Activated naive CD8-positive, alpha-beta T cell treated with anti-CD3 and anti-CD28 coated beads, Interleukin-2, amount 10 ng/mL, durations not matched to agents 7 days and 5 days (primary cell): ENCODE results near the gene LDLRAD4. TPM values are rescaled to one million over a fixed set of nuclear protein-coding genes. Genes with fewer than 3 reads are reported as not detected.
"Not testable (repeated sequence)": the region's sequence is repeated elsewhere in the genome, so short reads cannot be mapped to it uniquely, and the experiment has no call there.

ENCODE experiments used
- ATAC-seq: fragments of 150-1000 bp; cut with Tn5 transposase; one replicate; pipeline ENCODE4 v1.10.0; 2021; ENCODE audit warnings: low read depth, moderate library complexity
- POLR2A ChIA-PET: fragments of 350-600 bp; sonication (Branson Sonifier 250); formaldehyde crosslinking; loops from one replicate; lab custom pipeline; 2021; ENCODE audit warnings: antibody characterized with exemption; lab: Charles Lee
- DNase-seq: peaks from one replicate; pipeline ENCODE4 v3.0.0; 2021
- H3K27ac Mint-ChIP-seq: one replicate; pipeline ENCODE4 v1.8.0; 2022; ENCODE audit warnings: mild to moderate bottlenecking, mixed read lengths
- H3K27me3 Mint-ChIP-seq: one replicate; pipeline ENCODE4 v1.8.0; 2022; ENCODE audit warnings: mild to moderate bottlenecking, moderate library complexity, mixed read lengths
- H3K36me3 Mint-ChIP-seq: one replicate; pipeline ENCODE4 v1.8.0; 2021; ENCODE audit warnings: mild to moderate bottlenecking, mixed read lengths
- H3K4me1 Mint-ChIP-seq: one replicate; pipeline ENCODE4 v1.8.0; 2021; ENCODE audit warnings: mixed read lengths
- H3K4me3 Mint-ChIP-seq: one replicate; pipeline ENCODE4 v1.8.0; 2022; ENCODE audit warnings: mild to moderate bottlenecking, moderate library complexity, mixed read lengths
- H3K9me3 Mint-ChIP-seq: one replicate; pipeline ENCODE4 v1.8.0; 2021; ENCODE audit warnings: mixed read lengths
- total RNA-seq, 2 experiments: library from RNA; stranded (reverse); gene quantifications; one replicate each; pipeline ENCODE4 v1.2.3, GENCODE V29; 2021

The LDLRAD4 gene
- total RNA-seq, 2 experiments from 2014 or later, result 40.3 to 44.3 TPM

DNA sequence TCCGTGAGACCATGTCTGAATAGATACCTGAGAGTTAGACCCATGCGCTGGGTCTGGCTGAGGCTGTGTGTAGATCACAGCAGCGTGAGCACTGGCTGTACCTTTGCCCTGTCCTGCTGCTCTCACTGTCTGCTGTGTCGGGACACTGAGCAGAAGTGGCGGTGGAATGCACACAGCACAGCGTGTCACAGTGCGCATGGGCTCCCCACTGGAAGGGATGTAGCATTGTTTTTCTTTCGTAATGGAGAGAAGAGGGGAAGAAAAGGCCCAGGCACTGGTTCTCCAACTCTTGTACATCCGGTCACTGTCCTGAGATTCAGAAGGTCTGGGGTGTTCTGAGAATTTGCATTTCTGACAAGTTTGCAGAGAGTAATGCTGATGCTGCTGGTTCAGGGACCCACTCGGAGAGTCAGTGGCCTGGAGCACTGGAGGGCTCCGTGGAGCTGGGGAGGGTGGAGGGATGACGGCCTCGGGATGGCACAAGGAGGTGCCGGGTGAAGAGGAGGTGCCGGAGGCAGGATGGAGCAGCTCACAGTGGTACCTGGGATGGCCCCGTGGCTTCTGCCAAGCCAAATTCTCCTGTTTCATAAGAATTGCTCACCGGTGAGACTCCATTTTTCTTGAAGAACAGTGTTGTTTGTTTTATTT lies 252.8 kb downstream of the LDLRAD4 start:
- DNase-seq (no peak), ATAC-seq (no peak)
- peak overlapping the region; percentile 9 for H3K27ac Mint-ChIP-seq
- no peak overlapping the region for H3K4me3 Mint-ChIP-seq
- POLR2A ChIA-PET, result no interaction called here
- no peaks in the 10 kb centered on the region for H3K27me3 Mint-ChIP-seq
- H3K4me1 Mint-ChIP-seq, result peaks cover 35% of the 10 kb centered on the region
- peaks cover 14% of the 10 kb centered on the region for H3K9me3 Mint-ChIP-seq
- peaks cover 58% of the 10 kb centered on the region for H3K36me3 Mint-ChIP-seq

DNA sequence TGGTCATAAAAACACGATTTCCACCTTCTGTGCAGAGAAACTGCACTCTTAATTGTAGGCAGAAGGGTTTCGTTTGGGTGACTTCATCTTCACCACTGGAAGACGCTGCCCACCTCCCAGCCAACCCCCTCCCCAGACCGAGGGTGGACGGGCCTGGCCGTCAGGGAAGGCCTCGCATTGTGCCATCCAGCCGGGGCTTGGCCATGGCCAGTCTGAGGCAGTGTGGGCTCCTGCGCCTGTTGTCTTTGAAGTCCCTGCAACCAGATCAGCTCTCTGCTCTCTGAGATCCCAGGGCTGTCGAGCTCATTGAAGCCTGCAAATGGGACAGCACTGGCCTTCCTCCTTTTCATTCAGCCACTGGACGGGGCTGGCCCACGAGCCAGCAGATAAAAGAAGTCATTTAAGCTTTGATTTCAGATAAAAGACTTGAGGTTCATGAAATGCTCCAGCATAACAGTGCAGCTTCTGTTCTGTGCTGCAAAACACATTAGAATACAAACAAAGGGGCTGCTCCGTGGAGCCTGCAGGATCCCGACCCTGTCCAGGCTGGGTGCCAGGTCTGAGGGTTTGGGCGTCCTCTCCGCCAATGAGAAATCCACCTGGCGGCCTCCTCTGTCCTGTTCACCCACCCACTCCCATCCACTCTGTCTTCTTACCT lies 253.5 kb downstream of the LDLRAD4 start:
- Mint-ChIP-seq H3K27me3 (no peaks in the 10 kb centered on the region), H3K9me3 (peaks cover 7% of the 10 kb centered on the region), H3K4me1 (peaks cover 28% of the 10 kb centered on the region), H3K4me3 (no peak overlapping the region), H3K27ac (no peak overlapping the region), H3K36me3 (peaks cover 57% of the 10 kb centered on the region)
- POLR2A ChIA-PET, result no interaction called here
- ATAC-seq, result no peak
- DNase-seq, result no peak

DNA sequence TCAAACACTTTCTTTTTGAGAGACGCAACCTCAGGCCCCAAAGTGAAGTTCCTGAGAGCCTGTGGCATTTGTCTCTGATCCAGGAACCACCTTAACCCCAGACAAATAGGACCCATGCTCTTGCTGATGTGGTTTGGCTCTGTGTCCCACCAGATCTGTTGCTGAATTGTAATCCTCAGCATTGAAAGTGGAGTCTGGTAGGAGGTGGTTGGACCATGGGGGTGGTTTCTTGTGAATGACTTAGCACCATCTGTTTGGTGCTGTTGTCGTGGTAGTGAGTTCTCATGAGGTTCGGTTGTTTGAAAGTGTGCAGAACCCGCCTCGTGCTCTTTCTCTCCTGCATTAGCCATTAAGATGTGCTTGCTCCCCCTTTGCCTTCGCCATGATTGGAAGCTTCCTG lies 255.2 kb downstream of the LDLRAD4 start:
- Mint-ChIP-seq H3K36me3 (peaks cover 61% of the 10 kb centered on the region), H3K4me3 (no peak overlapping the region), H3K27ac (no peak overlapping the region), H3K27me3 (no peaks in the 10 kb centered on the region), H3K4me1 (peaks cover 27% of the 10 kb centered on the region), H3K9me3 (peaks cover 2% of the 10 kb centered on the region)
- POLR2A ChIA-PET, result no interaction called here
- ATAC-seq, result no peak
- DNase-seq, result no peak

DNA sequence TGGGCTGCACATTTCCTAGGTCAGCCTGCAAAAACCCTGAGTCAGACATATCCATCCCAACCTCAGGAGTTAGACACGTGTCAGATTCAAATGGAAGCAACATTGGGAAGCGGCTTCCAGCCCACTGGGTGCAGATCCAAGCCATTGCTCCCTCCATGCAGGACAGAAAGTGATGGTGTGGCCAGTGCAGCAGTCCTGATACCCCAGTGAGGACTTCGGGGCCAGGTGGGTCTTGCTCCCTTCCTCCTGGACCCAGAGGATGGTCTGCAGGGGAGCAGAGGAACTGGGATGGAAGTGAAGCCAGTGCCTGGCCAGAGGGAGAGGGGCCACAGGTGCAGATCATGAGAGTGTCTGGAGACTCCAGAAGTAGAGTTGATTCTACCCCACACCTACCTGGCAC lies 255.8 kb downstream of the LDLRAD4 start:
- Mint-ChIP-seq H3K9me3 (peaks cover 4% of the 10 kb centered on the region), H3K36me3 (peaks cover 64% of the 10 kb centered on the region), H3K27ac (peak overlapping the region; percentile 16), H3K27me3 (no peaks in the 10 kb centered on the region), H3K4me1 (peaks cover 22% of the 10 kb centered on the region), H3K4me3 (no peak overlapping the region)
- POLR2A ChIA-PET, result no interaction called here
- ATAC-seq, result no peak
- DNase-seq, result no peak

DNA sequence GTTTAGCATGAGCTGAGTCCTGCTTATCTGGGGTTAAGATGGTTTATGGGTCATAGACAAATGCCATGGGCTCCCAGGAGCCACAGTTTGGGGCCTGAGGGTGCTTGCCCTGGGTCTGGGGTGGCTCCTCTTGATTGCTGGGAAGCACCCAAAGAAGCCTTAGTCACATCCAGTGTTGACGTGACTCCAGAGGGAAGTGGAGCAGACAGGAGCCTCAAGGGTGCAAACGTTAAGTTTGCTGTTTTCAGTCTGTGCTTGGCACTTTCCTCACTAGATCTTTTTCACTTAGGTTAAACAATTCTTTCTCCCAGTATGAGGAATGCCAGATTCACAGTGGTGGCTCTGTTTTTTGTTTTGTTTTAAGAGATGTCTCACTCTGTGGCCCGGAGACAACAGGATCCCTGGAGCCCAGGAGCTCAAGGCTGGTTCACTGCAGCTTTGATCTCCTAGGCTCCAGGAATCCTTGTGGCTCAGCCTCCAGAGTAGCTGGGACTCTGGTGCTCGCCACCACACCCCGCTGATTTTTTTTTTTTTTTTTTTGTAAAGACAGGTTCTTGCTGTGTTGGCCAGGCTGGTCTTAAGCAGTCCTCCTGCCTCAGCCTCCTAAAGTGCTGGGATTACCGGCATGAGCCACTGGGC lies 256.5 kb downstream of the LDLRAD4 start:
- DNase-seq, result no peak
- no peak overlapping the region for H3K4me3 Mint-ChIP-seq
- peaks cover 18% of the 10 kb centered on the region for H3K4me1 Mint-ChIP-seq
- peaks cover 4% of the 10 kb centered on the region for H3K9me3 Mint-ChIP-seq
- POLR2A ChIA-PET, result no interaction called here
- ATAC-seq, result no peak
- H3K27me3 Mint-ChIP-seq, result no peaks in the 10 kb centered on the region
- peaks cover 68% of the 10 kb centered on the region for H3K36me3 Mint-ChIP-seq
- no peak overlapping the region for H3K27ac Mint-ChIP-seq

DNA sequence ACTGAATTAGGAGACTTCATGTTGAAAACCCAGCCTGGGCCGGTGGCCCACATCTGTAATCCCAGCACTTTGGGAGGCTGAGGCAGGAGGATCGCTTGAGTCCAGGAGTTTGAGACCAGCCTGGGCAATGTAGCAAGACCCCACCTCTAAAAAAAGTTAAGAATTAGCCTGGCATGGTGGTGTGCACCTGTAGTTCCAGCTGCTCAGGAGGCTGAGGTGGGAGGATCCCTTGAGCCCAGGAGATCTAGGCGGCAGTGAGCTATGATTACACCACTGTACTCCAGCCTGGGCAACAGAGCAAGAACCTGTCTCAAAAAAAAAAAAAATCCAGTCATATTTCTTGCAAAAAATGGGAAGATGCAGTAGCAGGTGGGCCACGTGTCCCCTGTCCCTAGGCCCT lies 257.8 kb downstream of the LDLRAD4 start:
- H3K27ac Mint-ChIP-seq, H3K9me3 Mint-ChIP-seq, ATAC-seq, POLR2A ChIA-PET, H3K4me3 Mint-ChIP-seq, H3K27me3 Mint-ChIP-seq, DNase-seq: not testable (repeated sequence)
- Mint-ChIP-seq H3K36me3 (peaks cover 70% of the 10 kb centered on the region), H3K4me1 (peaks cover 17% of the 10 kb centered on the region)

DNA sequence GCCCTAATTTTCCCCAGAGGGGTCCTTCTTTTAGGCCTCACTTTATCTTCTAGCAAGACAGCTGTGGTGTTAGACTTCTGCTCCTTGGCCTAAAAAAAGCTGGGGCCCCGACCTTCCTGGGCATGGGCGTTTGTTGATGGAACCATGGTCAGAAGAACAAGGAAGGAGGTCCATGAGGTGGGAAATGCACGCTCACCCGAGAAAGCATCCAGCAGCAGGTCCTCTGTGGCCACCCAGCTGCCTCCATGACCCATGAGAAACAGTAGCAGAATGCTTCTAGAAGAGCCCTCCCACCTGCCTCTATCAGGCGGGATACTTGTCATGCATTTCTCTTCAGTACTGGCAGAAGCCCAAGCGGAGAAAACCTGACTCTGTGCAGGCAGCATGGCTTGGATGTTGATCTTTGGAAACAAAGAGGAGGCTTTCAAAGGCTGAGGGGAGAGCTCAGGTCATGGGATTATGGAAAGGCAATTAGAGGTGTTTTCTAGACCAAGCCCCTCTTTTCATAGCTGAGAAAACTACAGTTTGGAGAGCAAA lies 258.7 kb downstream of the LDLRAD4 start:
- peaks cover 4% of the 10 kb centered on the region for H3K9me3 Mint-ChIP-seq
- POLR2A ChIA-PET, result no interaction called here
- H3K4me3 Mint-ChIP-seq, result no peak overlapping the region
- DNase-seq, result no peak
- H3K36me3 Mint-ChIP-seq, result peaks cover 71% of the 10 kb centered on the region
- H3K4me1 Mint-ChIP-seq, result peaks cover 19% of the 10 kb centered on the region
- H3K27me3 Mint-ChIP-seq, result no peaks in the 10 kb centered on the region
- H3K27ac Mint-ChIP-seq, result no peak overlapping the region
- ATAC-seq, result no peak

DNA sequence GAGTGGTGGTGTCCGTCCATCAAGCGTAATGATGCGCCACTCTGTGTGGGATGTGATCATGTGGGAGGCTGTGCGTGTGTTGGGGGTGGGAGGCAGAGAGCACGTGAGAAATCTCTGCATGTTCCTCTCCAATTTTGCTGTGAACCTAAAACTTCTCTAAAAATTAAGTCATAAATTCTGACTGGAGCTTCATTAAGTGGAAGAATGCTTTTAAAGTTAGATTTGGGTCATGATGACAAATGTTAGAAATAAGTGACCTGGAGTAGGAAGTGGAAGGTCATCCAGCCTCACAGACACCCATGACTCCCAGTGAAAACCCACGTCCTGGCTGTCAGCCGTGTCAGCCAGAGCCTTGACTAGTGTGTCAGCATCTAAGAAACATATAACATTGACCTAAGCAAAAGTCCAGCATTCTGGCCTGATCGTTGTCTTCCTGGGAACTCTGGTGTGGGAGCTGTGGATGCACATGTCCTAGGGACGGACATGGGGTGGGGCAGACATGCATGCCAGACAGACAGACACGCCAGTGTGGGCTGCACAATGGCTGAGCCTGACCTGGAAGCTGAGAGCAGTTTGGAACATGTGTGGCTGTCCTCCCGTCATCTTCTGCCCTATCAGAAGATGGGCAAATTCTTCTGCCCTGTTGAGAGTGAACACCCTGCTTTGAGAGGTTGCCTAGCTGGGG lies 262.2 kb downstream of the LDLRAD4 start:
- peaks cover 20% of the 10 kb centered on the region for H3K4me1 Mint-ChIP-seq
- POLR2A ChIA-PET, result no interaction called here
- no peak overlapping the region for H3K4me3 Mint-ChIP-seq

DNA sequence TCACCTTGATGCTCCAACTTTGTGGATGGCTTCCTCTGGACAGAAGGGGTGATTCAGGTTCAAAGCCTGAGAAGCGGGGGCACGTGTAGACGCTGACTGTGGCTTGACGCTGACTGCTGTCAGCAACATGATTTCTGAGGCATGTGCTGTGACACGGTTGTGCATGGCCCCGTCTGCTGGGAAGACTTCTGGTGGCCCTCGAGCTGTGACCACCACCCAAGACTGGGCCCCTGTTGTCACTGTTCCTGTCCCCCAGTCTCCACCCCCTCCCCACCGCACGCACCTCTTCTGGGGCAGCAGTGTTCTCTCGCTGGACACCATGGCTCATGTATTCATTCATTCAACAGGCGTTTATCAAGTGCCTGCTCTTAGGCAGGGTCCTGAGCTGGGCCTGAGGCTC lies 262.8 kb downstream of the LDLRAD4 start:
- ATAC-seq (no peak), DNase-seq (no peak)
- Mint-ChIP-seq H3K36me3 (peaks cover 50% of the 10 kb centered on the region), H3K9me3 (peaks cover 4% of the 10 kb centered on the region), H3K27ac (peak overlapping the region; percentile 63), H3K4me3 (no peak overlapping the region), H3K27me3 (no peaks in the 10 kb centered on the region), H3K4me1 (peaks cover 18% of the 10 kb centered on the region)
- POLR2A ChIA-PET, result no interaction called here

More for the DNA sequence above, 262.2 kb downstream of the LDLRAD4 start:
- Mint-ChIP-seq H3K36me3 (peaks cover 53% of the 10 kb centered on the region), H3K27me3 (no peaks in the 10 kb centered on the region), H3K27ac (no peak overlapping the region), H3K9me3 (peaks cover 4% of the 10 kb centered on the region)
- ATAC-seq, result no peak
- no peak for DNase-seq

DNA sequence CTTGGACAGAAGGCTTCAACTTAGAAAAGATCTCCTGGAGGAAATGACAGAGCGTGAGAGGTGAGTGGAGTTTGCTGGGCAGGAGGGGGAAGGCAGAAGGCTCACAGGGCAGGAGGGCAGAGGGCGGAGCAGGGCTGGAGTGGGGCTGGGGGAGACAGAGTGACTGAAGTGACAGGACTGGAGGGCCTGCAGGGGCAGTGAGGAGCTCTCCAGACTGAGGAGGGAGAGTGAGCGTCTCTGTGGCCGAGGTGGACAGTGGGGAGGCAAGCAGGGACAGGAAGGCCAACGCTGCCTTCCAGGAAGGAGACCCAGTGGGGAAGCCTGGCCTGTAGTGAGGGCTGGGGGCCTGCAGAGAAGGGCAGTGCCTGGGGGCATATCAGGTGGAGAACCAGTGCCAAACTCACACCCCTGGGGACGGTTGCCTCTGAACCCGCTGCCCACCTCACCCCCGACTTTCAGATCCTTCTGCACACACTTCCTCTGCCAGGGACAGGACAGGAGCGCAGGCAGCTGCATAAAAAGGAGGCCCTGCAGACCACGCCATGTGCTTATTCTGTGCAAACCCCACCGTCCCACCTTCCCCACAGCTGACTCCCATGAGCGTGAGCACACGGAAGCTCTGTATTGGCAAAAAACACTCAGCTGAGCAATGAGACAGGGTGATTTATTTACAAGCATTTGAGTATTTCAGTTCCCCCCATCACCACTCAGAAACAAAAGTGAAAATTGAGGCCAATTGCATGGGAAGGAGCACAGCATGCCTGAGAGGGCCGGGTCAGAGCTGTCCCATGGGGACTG lies 263.5 kb downstream of the LDLRAD4 start:
- POLR2A ChIA-PET, result no interaction called here
- Mint-ChIP-seq H3K4me3 (no peak overlapping the region), H3K4me1 (peaks cover 18% of the 10 kb centered on the region), H3K9me3 (peaks cover 4% of the 10 kb centered on the region), H3K27me3 (no peaks in the 10 kb centered on the region), H3K36me3 (peaks cover 44% of the 10 kb centered on the region), H3K27ac (peak overlapping the region; percentile 63)
- ATAC-seq (peak; percentile 26), DNase-seq (no peak)

DNA sequence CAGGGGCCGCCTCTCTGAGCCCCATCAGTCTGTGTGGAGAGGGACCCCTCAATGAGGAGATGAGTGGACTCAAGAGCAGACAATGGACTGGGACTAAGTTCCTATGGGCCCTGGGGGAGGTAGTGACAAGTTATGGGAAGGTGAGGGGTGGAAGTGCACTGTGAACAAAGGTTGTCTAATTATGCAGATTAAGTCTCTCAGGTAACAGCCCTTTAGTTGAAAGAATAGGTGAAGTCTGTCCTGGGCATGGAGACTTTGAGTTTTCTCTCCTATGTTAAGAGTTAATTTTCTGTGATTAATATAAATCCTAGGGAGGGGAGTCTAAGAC lies 264.0 kb downstream of the LDLRAD4 start:
- Mint-ChIP-seq H3K27me3 (no peaks in the 10 kb centered on the region), H3K9me3 (peaks cover 4% of the 10 kb centered on the region), H3K36me3 (peaks cover 41% of the 10 kb centered on the region), H3K4me1 (peaks cover 20% of the 10 kb centered on the region), H3K4me3 (no peak overlapping the region), H3K27ac (peak overlapping the region; percentile 60)
- POLR2A ChIA-PET, result no interaction called here
- no peak for ATAC-seq
- DNase-seq, result no peak

DNA sequence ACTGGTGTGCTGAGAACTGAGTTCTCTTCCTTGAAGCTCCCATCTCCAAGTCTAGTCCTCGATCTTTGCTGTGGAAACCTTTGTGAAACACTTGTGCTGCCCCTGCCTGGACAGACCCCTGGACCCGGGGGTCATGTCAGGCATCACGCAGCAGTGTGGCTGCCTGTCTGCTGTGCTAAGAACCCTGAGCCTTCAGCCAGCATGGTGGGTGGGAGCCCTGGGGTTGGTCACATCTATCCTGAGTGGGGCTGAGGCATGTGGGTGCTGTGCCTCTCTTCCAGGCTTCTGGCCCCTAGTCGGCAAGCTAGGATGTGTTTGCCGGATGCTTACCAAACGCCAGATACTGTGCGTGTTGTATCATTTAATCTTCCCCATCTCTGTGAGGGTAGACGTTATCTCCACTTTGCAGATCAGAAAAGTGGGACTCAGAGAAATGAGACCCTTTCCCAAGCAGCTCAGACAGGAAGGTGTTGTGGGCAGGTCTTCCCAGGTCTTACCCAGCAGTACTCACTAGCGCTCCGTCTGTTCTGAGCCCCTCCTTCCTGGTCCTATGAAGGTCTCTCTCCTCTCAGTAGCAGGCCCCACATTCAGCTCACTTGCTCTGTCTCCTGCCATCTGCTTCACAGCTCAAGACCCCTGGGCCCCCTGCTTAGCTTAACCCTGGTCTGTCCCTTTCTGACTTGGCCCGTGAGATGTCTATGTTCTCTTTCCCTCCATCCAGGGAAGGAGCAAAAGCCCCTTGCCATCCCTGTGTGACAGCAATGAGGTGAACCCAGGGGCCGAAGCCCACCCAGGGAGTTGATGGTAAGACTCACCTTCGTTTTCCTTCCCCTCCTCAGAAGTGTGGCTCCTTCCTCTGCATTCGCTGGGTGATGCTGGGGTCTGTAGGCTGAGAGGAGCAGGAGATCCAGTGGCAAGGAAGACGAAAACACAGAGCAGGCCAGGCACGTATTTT lies 265.0 kb downstream of the LDLRAD4 start:
- Mint-ChIP-seq H3K4me3 (no peak overlapping the region), H3K36me3 (peaks cover 33% of the 10 kb centered on the region), H3K27me3 (no peaks in the 10 kb centered on the region), H3K4me1 (peaks cover 22% of the 10 kb centered on the region), H3K27ac (no peak overlapping the region), H3K9me3 (peaks cover 3% of the 10 kb centered on the region)
- POLR2A ChIA-PET, result no interaction called here
- ATAC-seq (no peak), DNase-seq (no peak)
